SK-N-MC (cell line): ENCODE results near the gene CDH4.

Experiments
- EZH2 ChIP-seq: fragments of 200-600 bp; sonication (generic); IDR thresholded peaks from one replicate; pipeline ENCODE4 v1.6.1; 2017; ENCODE audit warnings: antibody characterized with exemption
- FOXP2 ChIP-seq: optimal IDR thresholded peaks from 2 replicates; pipeline ENCODE3; 2011; ENCODE audit warnings: mild to moderate bottlenecking, moderate library complexity; ENCODE audit not compliant: insufficient read depth; ENCODE audit errors: extremely low read length, control extremely low read depth
- POLR2AphosphoS5 ChIP-seq: IDR thresholded peaks from 2 replicates; pipeline ENCODE4 v1.6.1; 2012; ENCODE audit warnings: mild to moderate bottlenecking, low read depth, low read length, borderline replicate concordance

GRCh38 chr20:61704661-61705060, 452.6 kb downstream of the CDH4 start:
- no peak for TF ChIP-seq EZH2
- no peak for TF ChIP-seq POLR2AphosphoS5
- no peak for TF ChIP-seq FOXP2
